NB4 (cell line): ENCODE measurements around the gene HIF1AN.

Experiments used
- DNase-seq: peaks from one replicate; pipeline ENCODE4 v3.0.0; 2010; ENCODE audit warnings: low read depth
- H3K4me3 ChIP-seq: one replicate; pipeline ENCODE4 v1.5.1; 2011; ENCODE audit warnings: mild to moderate bottlenecking, low read depth, low read length, moderate library complexity
- MYC ChIP-seq: IDR thresholded peaks from 2 replicates; pipeline ENCODE4 v1.6.1; 2011; ENCODE audit warnings: low read depth, low read length
- POLR2A ChIP-seq: IDR thresholded peaks from 2 replicates; pipeline ENCODE4 v1.6.1; 2011; ENCODE audit warnings: mild to moderate bottlenecking; ENCODE audit not compliant: insufficient read length; ENCODE audit errors: extremely low read depth
- TF ChIP-seq, protein P1 (sequence below): IDR thresholded peaks from 2 replicates; pipeline ENCODE4 v1.6.1; 2011; ENCODE audit warnings: low read depth, low read length
- TF ChIP-seq, protein P2 (sequence below): IDR thresholded peaks from one replicate; pipeline ENCODE4 v1.5.1; 2012; ENCODE audit warnings: low read depth, low read length

Gene HIF1AN

GRCh38 chr10:100535715-100536353, at the start of gene HIF1AN:
Gene HIF1AN, plus strand, starts transcription at chr10:100535943. Its CDS starts 16 bp downstream, at chr10:100535959.
- peak; percentile 96 for DNase-seq
- TF ChIP-seq, protein P1, sequence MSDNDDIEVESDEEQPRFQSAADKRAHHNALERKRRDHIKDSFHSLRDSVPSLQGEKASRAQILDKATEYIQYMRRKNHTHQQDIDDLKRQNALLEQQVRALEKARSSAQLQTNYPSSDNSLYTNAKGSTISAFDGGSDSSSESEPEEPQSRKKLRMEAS, result peak; percentile 56; the same call in 1 of the 2 replicates
- TF ChIP-seq MYC (peak; percentile 75), POLR2A (peak; percentile 95)
- TF ChIP-seq, protein P2, sequence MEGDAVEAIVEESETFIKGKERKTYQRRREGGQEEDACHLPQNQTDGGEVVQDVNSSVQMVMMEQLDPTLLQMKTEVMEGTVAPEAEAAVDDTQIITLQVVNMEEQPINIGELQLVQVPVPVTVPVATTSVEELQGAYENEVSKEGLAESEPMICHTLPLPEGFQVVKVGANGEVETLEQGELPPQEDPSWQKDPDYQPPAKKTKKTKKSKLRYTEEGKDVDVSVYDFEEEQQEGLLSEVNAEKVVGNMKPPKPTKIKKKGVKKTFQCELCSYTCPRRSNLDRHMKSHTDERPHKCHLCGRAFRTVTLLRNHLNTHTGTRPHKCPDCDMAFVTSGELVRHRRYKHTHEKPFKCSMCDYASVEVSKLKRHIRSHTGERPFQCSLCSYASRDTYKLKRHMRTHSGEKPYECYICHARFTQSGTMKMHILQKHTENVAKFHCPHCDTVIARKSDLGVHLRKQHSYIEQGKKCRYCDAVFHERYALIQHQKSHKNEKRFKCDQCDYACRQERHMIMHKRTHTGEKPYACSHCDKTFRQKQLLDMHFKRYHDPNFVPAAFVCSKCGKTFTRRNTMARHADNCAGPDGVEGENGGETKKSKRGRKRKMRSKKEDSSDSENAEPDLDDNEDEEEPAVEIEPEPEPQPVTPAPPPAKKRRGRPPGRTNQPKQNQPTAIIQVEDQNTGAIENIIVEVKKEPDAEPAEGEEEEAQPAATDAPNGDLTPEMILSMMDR, result peak; percentile 98
- peak within 1 kb of the TSS; percentile 87 for H3K4me3 ChIP-seq

DNA sequence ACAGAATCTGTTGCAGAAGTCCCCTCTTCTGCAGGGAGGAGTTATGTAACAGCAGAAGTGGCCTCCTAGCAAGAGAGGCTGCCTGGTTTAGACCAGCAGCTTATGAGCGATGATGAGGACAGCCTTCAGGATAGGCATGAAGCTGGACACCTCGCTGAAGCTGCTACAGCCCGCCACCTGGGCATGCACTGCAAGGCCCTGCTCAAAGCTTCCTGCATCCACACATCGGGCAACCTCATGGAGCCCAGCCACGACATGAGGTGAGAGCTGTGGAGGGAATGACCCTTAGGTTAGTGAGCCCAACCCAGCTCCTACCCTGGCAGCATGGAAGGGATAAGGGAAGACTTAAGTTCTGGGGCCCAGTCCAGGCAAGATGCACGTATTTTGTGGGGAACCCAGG, 48.2 kb upstream of the HIF1AN start:
- H3K4me3 ChIP-seq, result no peak overlapping the region
- DNase-seq, result no peak
- TF ChIP-seq, protein P1, result no peak
- TF ChIP-seq, protein P2, result no peak
- no peak for TF ChIP-seq POLR2A
- TF ChIP-seq MYC, result no peak

- H3K4me3 ChIP-seq, result no peak overlapping the region
- peak; percentile 22 for DNase-seq
- TF ChIP-seq, protein P2, result no peak
- TF ChIP-seq MYC, result no peak
- TF ChIP-seq, protein P1, result no peak
- TF ChIP-seq POLR2A, result no peak
These were observed 46.3 kb upstream of the HIF1AN start for GRCh38 chr10:100489396-100489795.

DNA sequence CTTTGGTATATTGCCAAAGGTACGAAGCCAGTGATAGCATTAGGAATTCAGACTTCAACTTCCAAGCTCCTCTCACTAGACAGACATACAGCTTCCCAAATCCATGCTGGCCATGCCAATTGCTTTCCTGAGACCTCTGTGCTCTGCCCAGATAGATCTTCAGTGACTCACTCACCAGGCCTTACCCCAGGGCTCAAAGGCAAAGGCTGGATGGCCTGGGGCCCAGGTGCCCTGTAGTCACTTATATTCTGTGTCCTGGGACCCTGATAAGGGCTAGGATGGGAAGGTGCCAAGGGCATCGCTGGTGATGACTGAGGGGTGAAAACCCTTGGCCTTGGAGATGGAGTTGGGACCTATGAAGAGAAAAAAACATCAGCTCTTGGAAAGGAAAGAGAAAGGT, 45.2 kb upstream of the HIF1AN start:
- no peak for DNase-seq
- H3K4me3 ChIP-seq, result no peak overlapping the region
- TF ChIP-seq, protein P1, result no peak
- TF ChIP-seq MYC (no peak), POLR2A (no peak)
- TF ChIP-seq, protein P2, result no peak

GRCh38 chr10:100496567-100496966, 39.2 kb upstream of the HIF1AN start:
- DNase-seq, result no peak
- no peak overlapping the region for H3K4me3 ChIP-seq
- TF ChIP-seq, protein P2, result no peak
- TF ChIP-seq, protein P1, result no peak
- TF ChIP-seq POLR2A (no peak), MYC (no peak)
